ENCODE results near the gene NLRP1.

The NLRP1 gene

DNA sequence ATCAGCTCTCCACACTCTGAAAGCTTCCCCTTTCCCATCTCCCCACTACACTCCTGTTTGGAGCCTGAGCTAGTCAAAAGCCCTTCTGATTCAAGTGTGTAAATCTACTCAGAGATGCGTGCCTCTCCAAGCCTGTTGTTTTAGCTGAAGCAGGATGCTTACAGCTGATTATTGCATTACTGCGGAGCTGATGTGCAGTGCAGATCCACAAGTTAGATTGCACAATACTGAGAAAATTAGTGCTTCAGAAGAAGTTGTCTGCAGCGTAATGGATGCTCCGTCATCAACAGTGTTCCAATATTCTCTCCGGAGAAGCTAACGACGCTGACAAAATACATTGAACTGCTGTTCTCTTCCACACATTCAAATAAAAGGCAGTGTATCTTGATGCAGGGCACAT lies 44.8 kb upstream of the NLRP1 start:
- H2AFZ ChIP-seq (ENCODE audit: low read length): no peak overlapping the region
- no peak overlapping the region for H3K9ac ChIP-seq (ENCODE audit: low read depth, low read length, poor library complexity, severe bottlenecking)
- TF ChIP-seq, protein P1, sequence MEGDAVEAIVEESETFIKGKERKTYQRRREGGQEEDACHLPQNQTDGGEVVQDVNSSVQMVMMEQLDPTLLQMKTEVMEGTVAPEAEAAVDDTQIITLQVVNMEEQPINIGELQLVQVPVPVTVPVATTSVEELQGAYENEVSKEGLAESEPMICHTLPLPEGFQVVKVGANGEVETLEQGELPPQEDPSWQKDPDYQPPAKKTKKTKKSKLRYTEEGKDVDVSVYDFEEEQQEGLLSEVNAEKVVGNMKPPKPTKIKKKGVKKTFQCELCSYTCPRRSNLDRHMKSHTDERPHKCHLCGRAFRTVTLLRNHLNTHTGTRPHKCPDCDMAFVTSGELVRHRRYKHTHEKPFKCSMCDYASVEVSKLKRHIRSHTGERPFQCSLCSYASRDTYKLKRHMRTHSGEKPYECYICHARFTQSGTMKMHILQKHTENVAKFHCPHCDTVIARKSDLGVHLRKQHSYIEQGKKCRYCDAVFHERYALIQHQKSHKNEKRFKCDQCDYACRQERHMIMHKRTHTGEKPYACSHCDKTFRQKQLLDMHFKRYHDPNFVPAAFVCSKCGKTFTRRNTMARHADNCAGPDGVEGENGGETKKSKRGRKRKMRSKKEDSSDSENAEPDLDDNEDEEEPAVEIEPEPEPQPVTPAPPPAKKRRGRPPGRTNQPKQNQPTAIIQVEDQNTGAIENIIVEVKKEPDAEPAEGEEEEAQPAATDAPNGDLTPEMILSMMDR (conservative IDR thresholded peaks at IDR 0.05; ENCODE audit: low read length): no peak

DNA sequence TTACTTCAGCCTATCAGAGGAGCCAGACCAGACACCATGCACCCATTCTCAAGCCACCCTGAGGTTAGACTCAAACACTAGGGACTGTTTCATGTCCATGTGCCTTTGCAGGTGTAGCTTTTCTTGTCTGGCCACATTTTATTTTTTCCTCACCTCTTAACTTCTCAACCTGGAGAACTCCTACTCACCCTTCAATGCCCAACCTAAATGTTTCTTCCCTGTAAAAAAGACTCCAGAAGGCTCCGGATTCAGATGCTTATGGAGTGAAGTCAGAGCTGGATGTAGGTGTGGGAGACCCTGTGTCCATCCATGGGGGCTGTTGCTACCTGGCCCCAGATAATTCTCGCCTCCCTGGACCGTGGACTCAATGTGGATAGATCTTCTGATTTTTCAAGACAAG lies 44.0 kb upstream of the NLRP1 start:
- Histone ChIP-seq H3K9ac (ENCODE audit: low read depth, low read length, poor library complexity, severe bottlenecking) (no peak overlapping the region), H3F3A (ENCODE audit: low read depth) (no peaks in the 10 kb centered on the region), H3K4me3 (ENCODE audit: low read length, poor library complexity, severe bottlenecking) (no peak overlapping the region), H3K9me2 (replicated peaks; ENCODE audit: low read depth, low read length) (no peaks in the 10 kb centered on the region), H3K9me3 (ENCODE audit: insufficient read depth, low read depth, low read length) (no peaks in the 10 kb centered on the region), H2AFZ (ENCODE audit: low read length) (no peak overlapping the region), H3K4me2 (ENCODE audit: low read depth, low read length, poor library complexity, severe bottlenecking) (no peak overlapping the region), H3K27me3 (ENCODE audit: insufficient read depth, low read length, poor library complexity, severe bottlenecking) (no peaks in the 10 kb centered on the region), H3K36me3 (ENCODE audit: insufficient read depth, low read length) (no peaks in the 10 kb centered on the region), H3K4me1 (ENCODE audit: insufficient read depth, low read length, poor library complexity, severe bottlenecking) (no peaks in the 10 kb centered on the region), H4K20me1 (ENCODE audit: insufficient read depth, low read length, poor library complexity, severe bottlenecking) (no peaks in the 10 kb centered on the region), H3K79me2 (ENCODE audit: insufficient read depth, low read length) (no peaks in the 10 kb centered on the region)
- TF ChIP-seq, protein P1 (conservative IDR thresholded peaks at IDR 0.05; ENCODE audit: low read length): no peak
- no peak for TF ChIP-seq EZH2phosphoT487 (IDR thresholded peaks at IDR 0.05; ENCODE audit: borderline replicate concordance)

More for the DNA sequence above, 44.8 kb upstream of the NLRP1 start:
- H3K36me3 ChIP-seq (ENCODE audit: insufficient read depth, low read length): no peaks in the 10 kb centered on the region
- no peaks in the 10 kb centered on the region for H3K79me2 ChIP-seq (ENCODE audit: insufficient read depth, low read length)
- H4K20me1 ChIP-seq (ENCODE audit: insufficient read depth, low read length, poor library complexity, severe bottlenecking): no peaks in the 10 kb centered on the region
- H3K9me3 ChIP-seq (ENCODE audit: insufficient read depth, low read depth, low read length): no peaks in the 10 kb centered on the region
- H3F3A ChIP-seq (ENCODE audit: low read depth): no peaks in the 10 kb centered on the region
- H3K4me2 ChIP-seq (ENCODE audit: low read depth, low read length, poor library complexity, severe bottlenecking): no peak overlapping the region
- no peaks in the 10 kb centered on the region for H3K9me2 ChIP-seq (replicated peaks; ENCODE audit: low read depth, low read length)
- no peak overlapping the region for H3K4me3 ChIP-seq (ENCODE audit: low read length, poor library complexity, severe bottlenecking)
- H3K27me3 ChIP-seq (ENCODE audit: insufficient read depth, low read length, poor library complexity, severe bottlenecking): no peaks in the 10 kb centered on the region
- no peaks in the 10 kb centered on the region for H3K4me1 ChIP-seq (ENCODE audit: insufficient read depth, low read length, poor library complexity, severe bottlenecking)

DNA sequence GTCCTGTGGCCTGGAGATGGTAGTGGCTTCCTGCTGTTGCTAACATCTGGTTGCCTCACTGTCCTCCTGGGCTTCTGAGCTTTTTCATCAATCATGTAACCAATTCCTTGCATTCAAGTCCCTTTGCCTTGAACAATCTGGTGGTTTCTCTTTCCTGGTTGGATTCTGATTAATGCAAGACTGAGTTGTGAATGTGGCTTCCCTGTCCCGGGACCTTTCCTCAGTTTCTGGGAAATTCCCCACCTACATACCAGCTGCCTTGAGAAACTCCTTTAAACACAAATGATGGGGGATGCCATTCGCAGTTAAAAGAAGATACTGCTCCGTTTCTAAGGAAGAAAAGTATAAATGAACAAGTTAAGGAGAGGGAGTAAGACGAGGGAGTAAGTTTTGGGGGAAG lies 39.9 kb upstream of the NLRP1 start:
- Histone ChIP-seq H3K9me3 (ENCODE audit: insufficient read depth, low read depth, low read length) (no peaks in the 10 kb centered on the region), H2AFZ (ENCODE audit: low read length) (no peak overlapping the region), H3K9ac (ENCODE audit: low read depth, low read length, poor library complexity, severe bottlenecking) (no peak overlapping the region), H4K20me1 (ENCODE audit: insufficient read depth, low read length, poor library complexity, severe bottlenecking) (no peaks in the 10 kb centered on the region), H3F3A (ENCODE audit: low read depth) (no peaks in the 10 kb centered on the region), H3K36me3 (ENCODE audit: insufficient read depth, low read length) (no peaks in the 10 kb centered on the region), H3K4me2 (ENCODE audit: low read depth, low read length, poor library complexity, severe bottlenecking) (no peak overlapping the region), H3K27me3 (ENCODE audit: insufficient read depth, low read length, poor library complexity, severe bottlenecking) (no peaks in the 10 kb centered on the region), H3K4me3 (ENCODE audit: low read length, poor library complexity, severe bottlenecking) (no peak overlapping the region), H3K79me2 (ENCODE audit: insufficient read depth, low read length) (no peaks in the 10 kb centered on the region), H3K4me1 (ENCODE audit: insufficient read depth, low read length, poor library complexity, severe bottlenecking) (no peaks in the 10 kb centered on the region), H3K9me2 (replicated peaks; ENCODE audit: low read depth, low read length) (no peaks in the 10 kb centered on the region)
- TF ChIP-seq, protein P1 (conservative IDR thresholded peaks at IDR 0.05; ENCODE audit: low read length): no peak
- no peak for TF ChIP-seq EZH2phosphoT487 (IDR thresholded peaks at IDR 0.05; ENCODE audit: borderline replicate concordance)

Measured in Loucy (cell line).